Measurements from ENCODE around the gene CYP4F11.
"Not testable (repeated sequence)": the region's sequence is repeated elsewhere in the genome, so short reads cannot be mapped to it uniquely, and the experiment has no call there.

CYP4F11 gene

GRCh38 chr19:15922021-15922420 lies 12.3 kb downstream of the CYP4F11 start:
- no peak for FAIRE-seq

GRCh38 chr19:15919243-15919642 lies 15.1 kb downstream of the CYP4F11 start:
- no peak for FAIRE-seq

- no peak for FAIRE-seq
Observed at GRCh38 chr19:15915109-15915508, 19.2 kb downstream of the CYP4F11 start.

GRCh38 chr19:15913830-15914229 lies 20.5 kb downstream of the CYP4F11 start:
- FAIRE-seq, result no peak

- no peak for FAIRE-seq
Observed at GRCh38 chr19:15913384-15913783, 20.9 kb downstream of the CYP4F11 start.

- no peak for FAIRE-seq
Observed at GRCh38 chr19:15911599-15912235, 22.6 kb downstream of the CYP4F11 start.

- no peak for FAIRE-seq
Observed at GRCh38 chr19:15905026-15905425, 29.3 kb downstream of the CYP4F11 start.

GRCh38 chr19:15902898-15903297 lies 31.4 kb downstream of the CYP4F11 start:
- FAIRE-seq, result not testable (repeated sequence)

- no peak for FAIRE-seq
Observed at GRCh38 chr19:15902254-15902653, 32.1 kb downstream of the CYP4F11 start.

- no peak for FAIRE-seq
Observed at GRCh38 chr19:15900504-15900903, 33.8 kb downstream of the CYP4F11 start.

- not testable (repeated sequence) for FAIRE-seq
Observed at GRCh38 chr19:15900032-15900431, 34.3 kb downstream of the CYP4F11 start.

GRCh38 chr19:15899561-15899960 lies 34.8 kb downstream of the CYP4F11 start:
- FAIRE-seq, result not testable (repeated sequence)

GRCh38 chr19:15897738-15898276 lies 36.5 kb downstream of the CYP4F11 start, which contains the start of gene CYP4F2:
Gene CYP4F2, minus strand, starts transcription at chr19:15898074. Its CDS starts 463 bp downstream, at chr19:15897611.
- no peak for FAIRE-seq

- no peak for FAIRE-seq
Observed at GRCh38 chr19:15897026-15897737, 37.1 kb downstream of the CYP4F11 start.

- FAIRE-seq, result no peak
Observed at GRCh38 chr19:15895876-15896430, 38.4 kb downstream of the CYP4F11 start.

GRCh38 chr19:15894359-15894758 lies 40.0 kb downstream of the CYP4F11 start:
- FAIRE-seq, result no peak

- no peak for FAIRE-seq
Observed at GRCh38 chr19:15893477-15893876, 40.9 kb downstream of the CYP4F11 start.

GRCh38 chr19:15892012-15892411 lies 42.3 kb downstream of the CYP4F11 start:
- FAIRE-seq, result no peak

- no peak for FAIRE-seq
Observed at GRCh38 chr19:15891434-15891833, 42.9 kb downstream of the CYP4F11 start.

GRCh38 chr19:15889339-15889738 lies 45.0 kb downstream of the CYP4F11 start:
- FAIRE-seq, result not testable (repeated sequence)

GRCh38 chr19:15885919-15886318 lies 48.4 kb downstream of the CYP4F11 start:
- no peak for FAIRE-seq

- FAIRE-seq, result no peak
Observed at GRCh38 chr19:15885167-15885566, 49.2 kb downstream of the CYP4F11 start.

- not testable (repeated sequence) for FAIRE-seq
Observed at GRCh38 chr19:15883329-15883728, 51.0 kb downstream of the CYP4F11 start.
